ENCODE results near the gene CHRNA4.

The CHRNA4 gene

GRCh38 chr20:63387393-63387792 is 26.2 kb upstream of the CHRNA4 start:
- TF ChIP-seq CTCF (conservative IDR thresholded peaks at IDR 0.05): no peak
- no peak overlapping the region for H3K27ac ChIP-seq

- no peak for TF ChIP-seq CTCF (conservative IDR thresholded peaks at IDR 0.05)
- no peak overlapping the region for H3K27ac ChIP-seq
These were observed 25.3 kb upstream of the CHRNA4 start for GRCh38 chr20:63386491-63386890.

GRCh38 chr20:63385819-63386218 is 24.7 kb upstream of the CHRNA4 start:
- no peak overlapping the region for H3K27ac ChIP-seq
- no peak for TF ChIP-seq CTCF (conservative IDR thresholded peaks at IDR 0.05)

- TF ChIP-seq CTCF (conservative IDR thresholded peaks at IDR 0.05): no peak
- H3K27ac ChIP-seq: no peak overlapping the region
These were observed 23.2 kb upstream of the CHRNA4 start for GRCh38 chr20:63384336-63384735.

- TF ChIP-seq CTCF (conservative IDR thresholded peaks at IDR 0.05): no peak
- H3K27ac ChIP-seq: no peak overlapping the region
These were observed 22.4 kb upstream of the CHRNA4 start for GRCh38 chr20:63383556-63383955.

GRCh38 chr20:63382551-63383300 is 21.6 kb upstream of the CHRNA4 start:
- H3K27ac ChIP-seq: no peak overlapping the region
- TF ChIP-seq CTCF (conservative IDR thresholded peaks at IDR 0.05): no peak

- H3K27ac ChIP-seq: no peak overlapping the region
- peak; percentile 98 for TF ChIP-seq CTCF (conservative IDR thresholded peaks at IDR 0.05)
These were observed 20.8 kb upstream of the CHRNA4 start for GRCh38 chr20:63381781-63382431.
